Nephron (organoid): Measurements from ENCODE around the gene OR6B3.

Experiments
- H3K27ac Mint-ChIP-seq, 3 experiments: 2 replicates each; pipeline ENCODE4 v1.8.0; 2020; ENCODE audit warnings: mixed read lengths in 3 of 3, mild to moderate bottlenecking in 2 of 3, moderate library complexity in 1 of 3
- H3K27me3 Mint-ChIP-seq: 2 replicates; pipeline ENCODE4 v1.8.0; 2021; ENCODE audit warnings: low read depth, mild to moderate bottlenecking, moderate library complexity, mixed read lengths
- H3K36me3 Mint-ChIP-seq: 2 replicates; pipeline ENCODE4 v1.8.0; 2020; ENCODE audit warnings: low read depth, mixed read lengths
- H3K4me1 Mint-ChIP-seq: 2 replicates; pipeline ENCODE4 v1.8.0; 2020; ENCODE audit warnings: mixed read lengths
- H3K4me3 Mint-ChIP-seq, 3 experiments: 2 replicates each; pipeline ENCODE4 v1.8.0; 2020; ENCODE audit warnings: mild to moderate bottlenecking in 3 of 3, mixed read lengths in 3 of 3, moderate library complexity in 2 of 3
- H3K9me3 Mint-ChIP-seq: 2 replicates; pipeline ENCODE4 v1.8.0; 2020; ENCODE audit warnings: mixed read lengths
- CTCF ChIP-seq, 3 experiments: fragments of 200-600 bp; sonication (generic); IDR thresholded peaks; one replicate each; pipeline ENCODE4 v1.5.0; 2021; ENCODE audit warnings: antibody characterized with exemption in 3 of 3; ENCODE audit not compliant: unreplicated experiment in 3 of 3

The OR6B3 gene

GRCh38 chr2:240042740-240043139 is 10.6 kb downstream of the OR6B3 start:
- no peak overlapping the region for H3K4me3 Mint-ChIP-seq

GRCh38 chr2:240041363-240041762 is 12.0 kb downstream of the OR6B3 start:
- Mint-ChIP-seq H3K9me3 (no peaks in the 10 kb centered on the region), H3K27ac (no peak overlapping the region), H3K36me3 (no peaks in the 10 kb centered on the region), H3K4me3 (no peak overlapping the region), H3K4me1 (no peaks in the 10 kb centered on the region), H3K27me3 (peaks cover 30% of the 10 kb centered on the region)
- no peak for TF ChIP-seq CTCF (IDR thresholded peaks at IDR 0.05; ENCODE audit: unreplicated experiment in 3 of 3)

More at GRCh38 chr2:240042740-240043139, 10.6 kb downstream of the OR6B3 start:
- H3K9me3 Mint-ChIP-seq, result no peaks in the 10 kb centered on the region
- H3K27me3 Mint-ChIP-seq, result peaks cover 42% of the 10 kb centered on the region
- H3K4me1 Mint-ChIP-seq, result no peaks in the 10 kb centered on the region
- H3K27ac Mint-ChIP-seq, result no peak overlapping the region
- H3K36me3 Mint-ChIP-seq, result no peaks in the 10 kb centered on the region
- no peak for TF ChIP-seq CTCF (IDR thresholded peaks at IDR 0.05; ENCODE audit: unreplicated experiment in 3 of 3)

GRCh38 chr2:240037358-240037757 is 16.0 kb downstream of the OR6B3 start:
- Mint-ChIP-seq H3K27ac (peak overlapping the region in 1 of 3 experiments; percentile 61), H3K4me1 (no peaks in the 10 kb centered on the region), H3K4me3 (no peak overlapping the region), H3K27me3 (peaks cover 29% of the 10 kb centered on the region), H3K9me3 (no peaks in the 10 kb centered on the region), H3K36me3 (no peaks in the 10 kb centered on the region)
- no peak for TF ChIP-seq CTCF (IDR thresholded peaks at IDR 0.05; ENCODE audit: unreplicated experiment in 3 of 3)

- H3K4me1 Mint-ChIP-seq, result no peaks in the 10 kb centered on the region
- no peak for TF ChIP-seq CTCF (IDR thresholded peaks at IDR 0.05; ENCODE audit: unreplicated experiment in 3 of 3)
Measured at GRCh38 chr2:240033330-240033678, 20.0 kb downstream of the OR6B3 start.

GRCh38 chr2:240032406-240033329 is 20.7 kb downstream of the OR6B3 start:
- no peak overlapping the region for H3K4me3 Mint-ChIP-seq
- no peak overlapping the region for H3K27ac Mint-ChIP-seq
- no peak for TF ChIP-seq CTCF (IDR thresholded peaks at IDR 0.05; ENCODE audit: unreplicated experiment in 3 of 3)
- no peaks in the 10 kb centered on the region for H3K4me1 Mint-ChIP-seq
- no peaks in the 10 kb centered on the region for H3K36me3 Mint-ChIP-seq
- no peaks in the 10 kb centered on the region for H3K9me3 Mint-ChIP-seq
- H3K27me3 Mint-ChIP-seq, result peaks cover 60% of the 10 kb centered on the region

More at GRCh38 chr2:240033330-240033678, 20.0 kb downstream of the OR6B3 start:
- Mint-ChIP-seq H3K27me3 (peaks cover 60% of the 10 kb centered on the region), H3K4me3 (no peak overlapping the region), H3K36me3 (no peaks in the 10 kb centered on the region), H3K9me3 (no peaks in the 10 kb centered on the region), H3K27ac (no peak overlapping the region)
